Mesendoderm (in vitro differentiated cells): ENCODE measurements around the gene SERINC2.

ENCODE experiments used
- DNase-seq: peaks from one replicate; pipeline ENCODE4 v3.0.0; 2013
- H2AK5ac ChIP-seq: 2 replicates; pipeline ENCODE4 v1.6.1; 2013; ENCODE audit warnings: low read length, inconsistent platforms
- H2BK120ac ChIP-seq: 2 replicates; pipeline ENCODE4 v1.6.1; 2013; ENCODE audit warnings: low read depth, mild to moderate bottlenecking, low read length, moderate library complexity, mixed read lengths
- H2BK15ac ChIP-seq: replicated peaks from 2 replicates; pipeline ENCODE4 v1.6.1; 2013; ENCODE audit warnings: low read depth, mild to moderate bottlenecking, moderate library complexity
- H2BK5ac ChIP-seq: 2 replicates; pipeline ENCODE4 v1.6.1; 2013; ENCODE audit warnings: low read length, inconsistent platforms
- H3K18ac ChIP-seq: 2 replicates; pipeline ENCODE4 v1.6.1; 2013; ENCODE audit warnings: mild to moderate bottlenecking, low read length, mixed read lengths
- H3K23ac ChIP-seq: one replicate; pipeline ENCODE4 v1.6.1; 2013; ENCODE audit warnings: low read length
- H3K27ac ChIP-seq: 2 replicates; pipeline ENCODE4 v1.5.1; 2013; ENCODE audit warnings: low read depth, mild to moderate bottlenecking, inconsistent platforms, low read length, moderate library complexity
- H3K27me3 ChIP-seq: 2 replicates; pipeline ENCODE4 v1.6.1; 2013; ENCODE audit warnings: low read length, control low read depth, mild to moderate bottlenecking, inconsistent platforms; ENCODE audit not compliant: insufficient read depth, poor library complexity
- H3K36me3 ChIP-seq: 2 replicates; pipeline ENCODE4 v1.6.1; 2013; ENCODE audit warnings: low read length, inconsistent platforms; ENCODE audit not compliant: control insufficient read depth, insufficient read depth
- H3K4ac ChIP-seq: one replicate; pipeline ENCODE4 v1.6.1; 2013; ENCODE audit warnings: low read depth, mild to moderate bottlenecking, low read length, moderate library complexity
- H3K4me1 ChIP-seq: 2 replicates; pipeline ENCODE4 v1.6.1; 2013; ENCODE audit warnings: low read depth, low read length, inconsistent platforms; ENCODE audit not compliant: control insufficient read depth
- H3K4me2 ChIP-seq: 2 replicates; pipeline ENCODE4 v1.6.1; 2013; ENCODE audit warnings: low read length
- H3K4me3 ChIP-seq: 2 replicates; pipeline ENCODE4 v1.5.1; 2013; ENCODE audit warnings: mild to moderate bottlenecking, low read length
- H3K56ac ChIP-seq: one replicate; pipeline ENCODE4 v1.6.1; 2013; ENCODE audit warnings: low read length
- H3K79me1 ChIP-seq: 2 replicates; pipeline ENCODE4 v1.6.1; 2013; ENCODE audit warnings: low read length, inconsistent platforms
- H3K79me2 ChIP-seq: 2 replicates; pipeline ENCODE4 v1.6.1; 2013; ENCODE audit warnings: mild to moderate bottlenecking, low read length; ENCODE audit not compliant: control insufficient read depth, insufficient read depth
- H3K9ac ChIP-seq: 2 replicates; pipeline ENCODE4 v1.6.1; 2013; ENCODE audit warnings: low read length, inconsistent platforms
- H4K5ac ChIP-seq: one replicate; pipeline ENCODE4 v1.6.1; 2013; ENCODE audit warnings: low read length
- H4K8ac ChIP-seq: one replicate; pipeline ENCODE4 v1.6.1; 2013; ENCODE audit warnings: low read depth, mild to moderate bottlenecking, control low read depth, low read length, moderate library complexity
- WGBS: extraction: QIAGEN DNeasy Blood & Tissue Kit; methylation state at CpG from one replicate; pipeline ENCODE4 v1.1.7; 2013; ENCODE audit warnings: low lambda C conversion rate, missing lambda C conversion rate; ENCODE audit not compliant: insufficient coverage; ENCODE audit errors: extremely low coverage; 5-methylcytosine and 5-hydroxymethylcytosine counted together

The SERINC2 gene

GRCh38 chr1:31434979-31435378 is 22.0 kb downstream of the SERINC2 start:
- DNase-seq = no peak
- Histone ChIP-seq H3K9ac (no peak overlapping the region), H3K4me2 (no peak overlapping the region), H2AK5ac (no peak overlapping the region), H3K27me3 (no peaks in the 10 kb centered on the region), H2BK5ac (no peak overlapping the region), H3K4me1 (no peaks in the 10 kb centered on the region), H3K36me3 (no peaks in the 10 kb centered on the region), H3K27ac (no peak overlapping the region), H3K79me2 (no peaks in the 10 kb centered on the region), H4K8ac (no peak overlapping the region), H3K56ac (no peak overlapping the region), H4K5ac (no peak overlapping the region), H3K79me1 (no peaks in the 10 kb centered on the region), H2BK15ac (no peak overlapping the region), H3K4ac (no peak overlapping the region), H2BK120ac (no peak overlapping the region), H3K4me3 (no peak overlapping the region), H3K23ac (no peak overlapping the region), H3K18ac (no peak overlapping the region)
- WGBS = no CpG with 5 or more reads among the region's 12 CpGs

GRCh38 chr1:31435471-31436409 is 22.7 kb downstream of the SERINC2 start:
- Histone ChIP-seq H3K9ac (no peak overlapping the region), H3K4me3 (no peak overlapping the region), H4K8ac (no peak overlapping the region), H3K27me3 (no peaks in the 10 kb centered on the region), H2BK15ac (no peak overlapping the region), H3K4ac (no peak overlapping the region), H3K4me2 (no peak overlapping the region), H2BK5ac (no peak overlapping the region), H3K79me1 (no peaks in the 10 kb centered on the region), H4K5ac (no peak overlapping the region), H3K79me2 (no peaks in the 10 kb centered on the region), H2AK5ac (no peak overlapping the region), H3K23ac (no peak overlapping the region), H2BK120ac (no peak overlapping the region), H3K4me1 (no peaks in the 10 kb centered on the region), H3K27ac (no peak overlapping the region), H3K56ac (no peak overlapping the region), H3K36me3 (no peaks in the 10 kb centered on the region), H3K18ac (no peak overlapping the region)
- DNase-seq = no peak
- no CpG with 5 or more reads among the region's 13 CpGs for WGBS

GRCh38 chr1:31436596-31437432 is 23.8 kb downstream of the SERINC2 start:
- Histone ChIP-seq H3K4me2 (no peak overlapping the region), H3K4me1 (no peaks in the 10 kb centered on the region), H2BK5ac (no peak overlapping the region), H4K8ac (no peak overlapping the region), H3K27ac (no peak overlapping the region), H3K27me3 (no peaks in the 10 kb centered on the region), H4K5ac (no peak overlapping the region), H3K18ac (no peak overlapping the region), H3K79me1 (no peaks in the 10 kb centered on the region), H2BK15ac (no peak overlapping the region), H3K4ac (no peak overlapping the region), H2AK5ac (no peak overlapping the region), H3K23ac (no peak overlapping the region), H3K36me3 (no peaks in the 10 kb centered on the region), H3K4me3 (no peak overlapping the region), H3K56ac (no peak overlapping the region), H3K79me2 (no peaks in the 10 kb centered on the region), H3K9ac (no peak overlapping the region), H2BK120ac (no peak overlapping the region)
- DNase-seq = no peak
- no CpG with 5 or more reads among the region's 9 CpGs for WGBS

- no peaks in the 10 kb centered on the region for H3K79me1 ChIP-seq
- H3K23ac ChIP-seq = no peak overlapping the region
- H3K4me2 ChIP-seq = no peak overlapping the region
- H3K36me3 ChIP-seq = no peaks in the 10 kb centered on the region
- no peak overlapping the region for H3K9ac ChIP-seq
- no peak overlapping the region for H2AK5ac ChIP-seq
- H3K4me3 ChIP-seq = no peak overlapping the region
- DNase-seq = no peak
- no CpG with 5 or more reads among the region's 11 CpGs for WGBS
- H3K79me2 ChIP-seq = no peaks in the 10 kb centered on the region
- no peak overlapping the region for H3K27ac ChIP-seq
- no peak overlapping the region for H3K56ac ChIP-seq
- H2BK5ac ChIP-seq = no peak overlapping the region
- H4K5ac ChIP-seq = no peak overlapping the region
- H2BK15ac ChIP-seq = no peak overlapping the region
- no peak overlapping the region for H3K4ac ChIP-seq
- no peak overlapping the region for H3K18ac ChIP-seq
- H2BK120ac ChIP-seq = no peak overlapping the region
- no peaks in the 10 kb centered on the region for H3K27me3 ChIP-seq
- H4K8ac ChIP-seq = no peak overlapping the region
- no peaks in the 10 kb centered on the region for H3K4me1 ChIP-seq
These were observed 24.5 kb downstream of the SERINC2 start for GRCh38 chr1:31437433-31438037.

GRCh38 chr1:31439276-31439675 is 26.3 kb downstream of the SERINC2 start:
- H3K18ac ChIP-seq = no peak overlapping the region
- H4K8ac ChIP-seq = no peak overlapping the region
- H2BK15ac ChIP-seq = no peak overlapping the region
- H4K5ac ChIP-seq = no peak overlapping the region
- no peaks in the 10 kb centered on the region for H3K36me3 ChIP-seq
- no peak overlapping the region for H2AK5ac ChIP-seq
- H3K27me3 ChIP-seq = no peaks in the 10 kb centered on the region
- no peak overlapping the region for H2BK120ac ChIP-seq
- no peaks in the 10 kb centered on the region for H3K79me1 ChIP-seq
- H2BK5ac ChIP-seq = no peak overlapping the region
- no peak overlapping the region for H3K27ac ChIP-seq
- no peaks in the 10 kb centered on the region for H3K79me2 ChIP-seq
- H3K23ac ChIP-seq = no peak overlapping the region
- no CpG with 5 or more reads among the region's 3 CpGs for WGBS
- DNase-seq = no peak
- H3K4me1 ChIP-seq = no peaks in the 10 kb centered on the region
- H3K9ac ChIP-seq = no peak overlapping the region
- no peak overlapping the region for H3K4me2 ChIP-seq
- H3K56ac ChIP-seq = no peak overlapping the region
- no peak overlapping the region for H3K4me3 ChIP-seq
- no peak overlapping the region for H3K4ac ChIP-seq
